ENCODE results near the gene MRS2.

MRS2 gene

GRCh38 chr6:24385536-24386269, 17.0 kb upstream of the MRS2 start:
- Histone ChIP-seq H3K4me3 (no peak overlapping the region), H3K4me1 (no peaks in the 10 kb centered on the region), H3K9me3 (no peaks in the 10 kb centered on the region), H3K27me3 (no peaks in the 10 kb centered on the region), H3K36me3 (no peaks in the 10 kb centered on the region), H3K27ac (no peak overlapping the region)
- DNase-seq, result no peak
- TF ChIP-seq, protein P1, sequence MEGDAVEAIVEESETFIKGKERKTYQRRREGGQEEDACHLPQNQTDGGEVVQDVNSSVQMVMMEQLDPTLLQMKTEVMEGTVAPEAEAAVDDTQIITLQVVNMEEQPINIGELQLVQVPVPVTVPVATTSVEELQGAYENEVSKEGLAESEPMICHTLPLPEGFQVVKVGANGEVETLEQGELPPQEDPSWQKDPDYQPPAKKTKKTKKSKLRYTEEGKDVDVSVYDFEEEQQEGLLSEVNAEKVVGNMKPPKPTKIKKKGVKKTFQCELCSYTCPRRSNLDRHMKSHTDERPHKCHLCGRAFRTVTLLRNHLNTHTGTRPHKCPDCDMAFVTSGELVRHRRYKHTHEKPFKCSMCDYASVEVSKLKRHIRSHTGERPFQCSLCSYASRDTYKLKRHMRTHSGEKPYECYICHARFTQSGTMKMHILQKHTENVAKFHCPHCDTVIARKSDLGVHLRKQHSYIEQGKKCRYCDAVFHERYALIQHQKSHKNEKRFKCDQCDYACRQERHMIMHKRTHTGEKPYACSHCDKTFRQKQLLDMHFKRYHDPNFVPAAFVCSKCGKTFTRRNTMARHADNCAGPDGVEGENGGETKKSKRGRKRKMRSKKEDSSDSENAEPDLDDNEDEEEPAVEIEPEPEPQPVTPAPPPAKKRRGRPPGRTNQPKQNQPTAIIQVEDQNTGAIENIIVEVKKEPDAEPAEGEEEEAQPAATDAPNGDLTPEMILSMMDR (IDR thresholded peaks at IDR 0.05), result no peak
- intact Hi-C loops (cut with DNase I; ENCODE audit: low total_unique reads), result no loop called here

- no peaks in the 10 kb centered on the region for H3K4me1 ChIP-seq
- no peaks in the 10 kb centered on the region for H3K9me3 ChIP-seq
- no peak for DNase-seq
- H3K36me3 ChIP-seq, result no peaks in the 10 kb centered on the region
- TF ChIP-seq, protein P1 (IDR thresholded peaks at IDR 0.05), result no peak
- H3K27me3 ChIP-seq, result no peaks in the 10 kb centered on the region
- no peak overlapping the region for H3K27ac ChIP-seq
- H3K4me3 ChIP-seq, result no peak overlapping the region
- intact Hi-C loops (cut with DNase I; ENCODE audit: low total_unique reads), result no loop called here
Observed at GRCh38 chr6:24387818-24388217, 14.9 kb upstream of the MRS2 start.

DNA sequence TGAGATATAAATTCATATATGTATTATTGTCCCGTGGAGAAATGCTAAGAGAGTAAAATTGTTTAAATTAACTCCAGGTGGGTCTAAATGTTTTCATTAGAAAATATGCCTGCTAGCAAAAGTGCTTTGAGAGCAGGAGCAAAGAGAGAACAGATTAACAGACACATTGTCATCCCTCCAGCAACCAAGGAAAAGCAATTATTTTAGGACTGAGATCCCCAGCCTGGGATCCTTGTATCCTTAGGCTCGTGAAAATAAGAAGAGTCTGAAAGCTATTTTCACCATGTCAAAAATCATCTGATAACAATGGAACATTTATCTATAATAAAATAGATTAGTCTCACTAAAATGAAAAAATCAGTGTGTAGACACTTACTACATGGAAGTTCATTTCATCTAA, 11.5 kb upstream of the MRS2 start:
- peaks cover 0 to 11% of the 10 kb centered on the region in 2 donors for H3K27me3 ChIP-seq
- intact Hi-C loops (cut with DNase I; ENCODE audit: low total_unique reads), result no loop called here
- H3K27ac ChIP-seq, result no peak overlapping the region
- TF ChIP-seq, protein P1 (IDR thresholded peaks at IDR 0.05), result no peak
- DNase-seq, result no peak
- H3K4me3 ChIP-seq, result no peak overlapping the region
- no peaks in the 10 kb centered on the region for H3K9me3 ChIP-seq
- H3K4me1 ChIP-seq, result no peaks in the 10 kb centered on the region
- no peaks in the 10 kb centered on the region for H3K36me3 ChIP-seq

- TF ChIP-seq, protein P1 (IDR thresholded peaks at IDR 0.05), result no peak
- H3K4me1 ChIP-seq, result no peaks in the 10 kb centered on the region
- no peak for DNase-seq
- no peaks in the 10 kb centered on the region for H3K9me3 ChIP-seq
- no peaks in the 10 kb centered on the region for H3K36me3 ChIP-seq
- H3K27me3 ChIP-seq, result peaks cover 0 to 17% of the 10 kb centered on the region in 2 donors
- H3K4me3 ChIP-seq, result no peak overlapping the region
- H3K27ac ChIP-seq, result no peak overlapping the region
- intact Hi-C loops (cut with DNase I; ENCODE audit: low total_unique reads), result no loop called here
Observed at GRCh38 chr6:24391756-24392405, 10.9 kb upstream of the MRS2 start.

GRCh38 chr6:24394061-24394779, 8.5 kb upstream of the MRS2 start:
- Histone ChIP-seq H3K4me1 (no peaks in the 10 kb centered on the region), H3K4me3 (no peak overlapping the region), H3K27me3 (peaks cover 0 to 27% of the 10 kb centered on the region in 2 donors), H3K36me3 (no peaks in the 10 kb centered on the region), H3K9me3 (no peaks in the 10 kb centered on the region), H3K27ac (no peak overlapping the region)
- intact Hi-C loops (cut with DNase I; ENCODE audit: low total_unique reads), result no loop called here
- DNase-seq, result no peak
- TF ChIP-seq, protein P1 (IDR thresholded peaks at IDR 0.05), result no peak

Measured in tibial artery (tissue), 4 donors.